Uterus (tissue), 2 donors: ENCODE data around the gene RFX7.

Experiments
- CTCF ChIP-seq, 4 experiments: fragments of 200-600 bp in 2 of 4; fragments of 450-650 bp in 2 of 4; sonication (generic) in 2 of 4; IDR thresholded peaks; one replicate each; pipeline ENCODE4 v1.5.1; 2016 to 2019; ENCODE audit warnings: antibody characterized with exemption in 4 of 4, mild to moderate bottlenecking in 2 of 4, moderate library complexity in 1 of 4
- POLR2A ChIP-seq, 2 donors: fragments of 450-650 bp; IDR thresholded peaks; one replicate each; pipeline ENCODE4 v1.6.1; 2016; ENCODE audit warnings: antibody characterized with exemption in 2 of 2, mild to moderate bottlenecking in 1 of 2, moderate library complexity in 1 of 2

DNA sequence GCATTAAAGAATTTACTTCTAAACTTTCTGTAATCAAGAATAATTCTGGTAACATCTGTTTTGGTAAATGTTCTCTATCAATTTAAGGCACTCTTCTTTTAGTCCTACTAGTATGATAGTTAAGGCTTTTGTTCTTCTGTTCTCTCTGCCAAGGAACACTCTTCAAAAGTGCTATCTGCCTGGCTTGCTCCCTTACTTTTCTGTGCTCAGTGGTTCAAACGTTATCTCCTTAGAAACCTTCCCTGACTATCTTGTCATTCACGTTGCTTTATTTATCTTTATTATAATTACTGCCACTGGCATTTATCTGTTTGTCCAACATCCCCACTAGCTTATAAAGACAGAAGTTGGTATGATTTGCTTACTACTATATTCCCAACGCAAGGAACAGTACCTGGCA lies 59.2 kb downstream of the RFX7 start:
- TF ChIP-seq CTCF (IDR thresholded peaks at IDR 0.05) (no peak), POLR2A (IDR thresholded peaks at IDR 0.05) (no peak)
